Measurements from ENCODE around the gene HAPLN3.

Gene HAPLN3

DNA sequence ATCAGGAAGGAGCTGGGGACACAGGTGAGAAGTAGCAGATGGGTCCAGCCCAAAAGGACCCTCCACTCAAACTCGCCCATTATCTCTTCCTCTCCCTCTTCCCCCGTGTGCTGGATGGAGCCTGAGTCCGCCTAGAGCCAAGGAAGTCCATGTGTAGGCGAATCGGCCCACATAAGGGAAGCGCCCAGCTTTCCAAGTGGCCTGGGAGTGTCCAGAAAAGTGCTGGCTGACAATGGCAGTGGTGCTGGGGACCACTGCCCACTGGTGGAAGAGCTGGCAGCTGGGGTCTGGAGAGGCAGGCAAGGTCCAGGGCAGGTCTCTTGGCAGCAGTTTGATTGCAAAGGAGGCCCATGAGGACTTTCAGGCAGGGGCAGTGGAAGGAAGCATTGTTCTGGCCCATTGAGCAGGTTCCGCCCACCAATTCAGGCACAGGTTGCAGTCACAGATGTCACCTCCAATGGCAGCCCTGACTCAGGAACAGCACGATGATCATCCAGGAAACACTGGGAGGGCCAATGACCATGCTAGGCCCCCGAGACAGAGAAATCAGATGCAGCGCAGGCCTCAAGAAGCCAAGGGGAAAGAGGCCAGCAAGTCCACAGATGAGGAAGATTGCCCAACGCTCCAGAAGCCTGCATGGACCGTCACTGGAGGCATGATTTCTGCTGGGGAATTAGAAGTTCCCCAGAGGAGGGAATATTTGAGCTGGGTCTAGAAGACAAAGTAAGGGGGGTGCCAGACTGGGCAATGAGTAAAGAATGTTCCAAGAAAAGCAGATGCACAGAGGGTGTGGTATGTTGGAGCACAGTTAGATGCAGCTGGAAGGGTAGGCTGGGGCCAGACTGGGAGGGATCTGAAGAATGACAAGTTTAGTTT is 14.8 kb upstream of the HAPLN3 start:
- DNase-seq (ENCODE audit: low read depth) = no peak

DNA sequence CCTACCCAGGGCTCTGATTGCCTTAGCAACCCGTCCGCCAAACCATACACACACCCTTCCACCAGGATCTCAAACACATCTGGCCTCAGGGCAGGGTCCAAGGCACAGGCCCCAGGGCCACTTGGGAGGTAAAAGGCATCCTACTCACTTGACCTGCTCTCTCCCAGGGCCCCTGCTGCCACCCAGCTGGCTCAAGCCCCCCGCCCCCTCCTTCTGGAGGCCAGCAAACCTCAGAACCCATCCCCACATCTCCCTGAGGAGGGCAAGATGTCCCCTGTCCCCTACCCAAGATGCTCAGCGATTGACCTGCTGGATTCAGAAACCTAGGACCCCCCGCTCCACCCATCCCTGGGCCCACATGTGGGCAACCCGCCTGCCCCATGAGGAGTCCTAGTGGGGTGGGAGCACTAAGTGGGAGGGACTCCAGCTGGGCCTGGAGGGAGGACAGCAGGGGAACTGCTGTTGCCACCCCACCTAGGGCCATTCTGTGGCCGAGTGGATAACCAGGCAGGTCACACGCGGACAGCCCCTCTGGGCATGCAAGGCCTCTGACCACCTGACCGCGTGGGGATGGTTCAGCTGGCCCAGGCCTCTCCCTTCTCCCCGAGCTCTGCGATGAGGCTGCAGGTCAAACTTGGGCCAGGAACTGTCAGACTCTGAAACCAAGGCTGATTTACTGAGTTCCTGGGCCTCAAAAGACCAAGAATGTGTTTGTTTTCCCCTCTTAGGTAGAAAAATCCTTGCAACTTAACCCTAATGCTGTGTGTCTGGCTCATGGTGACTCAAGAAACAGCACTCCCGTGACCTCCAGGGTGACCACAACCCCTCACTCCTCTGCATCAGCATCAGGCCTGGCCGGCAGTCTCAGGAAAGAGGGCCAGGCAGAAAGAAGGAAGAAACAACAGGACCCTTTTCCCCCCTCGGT is 13.6 kb upstream of the HAPLN3 start:
- DNase-seq (ENCODE audit: low read depth) = no peak

DNA sequence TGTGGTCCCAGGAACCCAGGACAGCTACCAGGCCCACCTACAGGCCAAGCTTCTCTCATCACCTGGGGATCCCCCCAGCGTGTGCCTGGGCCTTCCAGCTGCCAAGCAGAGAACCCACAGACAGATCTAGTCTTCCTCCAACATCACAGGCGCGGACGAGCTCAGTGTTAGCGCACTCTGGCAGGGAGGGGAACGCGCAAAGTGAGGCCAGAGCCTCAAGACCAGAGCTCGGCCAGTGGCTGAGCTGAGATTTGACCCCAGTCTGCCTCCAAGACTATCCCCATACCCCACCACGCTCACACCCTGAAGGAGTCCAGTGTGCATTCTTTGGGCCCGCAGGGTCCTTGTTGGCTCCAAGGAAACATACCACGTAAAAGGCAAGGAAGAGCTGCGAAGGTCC is 12.8 kb upstream of the HAPLN3 start:
- no peak for DNase-seq (ENCODE audit: low read depth)

DNA sequence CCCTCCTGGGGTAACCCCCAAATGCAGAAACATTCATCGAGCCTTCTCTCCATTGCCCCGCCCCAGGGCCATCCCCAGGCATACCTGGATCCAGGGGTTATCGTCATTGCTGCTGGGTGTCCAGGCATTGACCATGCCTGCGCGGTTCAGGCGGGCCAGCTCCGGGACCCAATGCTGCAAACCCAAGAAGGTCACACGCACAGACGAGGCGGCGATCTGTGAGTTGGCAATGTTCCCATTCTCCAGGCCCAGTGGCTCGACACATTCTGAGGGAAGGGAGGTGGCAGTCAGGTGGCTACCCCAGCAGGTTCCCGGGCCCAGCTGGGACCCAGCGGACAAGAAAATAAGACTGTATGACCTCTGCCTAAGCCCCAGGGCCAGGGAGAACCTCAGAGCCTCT is 11.8 kb upstream of the HAPLN3 start:
- DNase-seq (ENCODE audit: low read depth) = no peak

DNA sequence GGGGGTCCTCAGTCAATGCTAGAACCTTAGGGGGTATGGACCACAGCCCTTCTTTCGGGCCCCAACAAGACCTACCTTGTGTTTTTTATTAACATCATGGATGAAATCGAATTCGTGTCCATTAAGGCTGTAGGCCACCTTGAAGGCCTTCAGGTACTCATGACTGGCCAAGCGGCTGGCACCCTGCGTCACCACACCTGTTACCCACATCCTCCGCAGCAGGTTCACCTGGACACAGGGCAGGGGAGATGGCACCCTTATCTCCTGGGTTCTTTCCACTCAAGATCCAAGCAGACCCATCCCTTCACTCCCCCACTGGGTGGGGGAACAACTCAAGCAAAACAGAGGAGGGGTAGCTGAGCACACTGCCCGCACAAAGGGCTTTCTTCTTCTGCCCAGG is 11.2 kb upstream of the HAPLN3 start:
- no peak for DNase-seq (ENCODE audit: low read depth)

DNA sequence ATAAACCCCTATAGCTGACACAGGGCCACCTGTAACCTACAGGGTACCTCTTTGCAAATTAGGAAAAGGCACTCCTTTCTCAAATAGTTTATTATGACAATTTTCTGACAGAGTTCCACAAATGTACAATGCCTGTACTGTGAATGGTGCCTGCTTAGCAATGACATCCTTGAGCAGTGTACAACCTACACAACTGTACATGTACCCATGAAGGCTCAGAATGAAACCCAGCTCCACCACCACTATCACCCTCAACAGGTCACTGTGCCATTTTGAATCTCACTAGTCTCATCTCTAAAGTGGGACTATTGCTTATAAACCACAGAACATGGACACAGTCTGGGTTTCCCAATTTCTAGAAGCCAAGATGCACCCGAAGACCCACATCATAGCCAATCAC is 10.8 kb upstream of the HAPLN3 start:
- no peak for DNase-seq (ENCODE audit: low read depth)

DNA sequence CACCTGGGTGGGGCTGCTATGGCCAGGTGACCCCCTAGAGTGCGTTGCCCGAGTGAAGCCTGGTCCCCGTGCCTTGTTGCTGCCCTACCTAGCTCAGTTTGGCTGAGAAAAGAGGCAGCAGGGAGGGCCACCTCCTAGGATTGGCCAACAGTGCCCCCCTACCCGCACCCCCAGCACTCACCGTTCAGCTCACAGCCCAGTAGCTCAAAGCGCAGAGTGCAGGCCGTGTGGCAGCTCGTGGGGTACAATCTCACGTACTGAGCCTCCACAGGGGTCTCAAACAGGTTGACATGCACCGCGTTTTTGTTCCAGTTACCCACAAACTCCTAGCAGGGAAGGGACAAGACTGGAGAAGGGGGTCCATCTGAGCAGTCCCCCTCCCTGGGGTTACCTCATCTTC is 10.2 kb upstream of the HAPLN3 start:
- no peak for DNase-seq (ENCODE audit: low read depth)

DNA sequence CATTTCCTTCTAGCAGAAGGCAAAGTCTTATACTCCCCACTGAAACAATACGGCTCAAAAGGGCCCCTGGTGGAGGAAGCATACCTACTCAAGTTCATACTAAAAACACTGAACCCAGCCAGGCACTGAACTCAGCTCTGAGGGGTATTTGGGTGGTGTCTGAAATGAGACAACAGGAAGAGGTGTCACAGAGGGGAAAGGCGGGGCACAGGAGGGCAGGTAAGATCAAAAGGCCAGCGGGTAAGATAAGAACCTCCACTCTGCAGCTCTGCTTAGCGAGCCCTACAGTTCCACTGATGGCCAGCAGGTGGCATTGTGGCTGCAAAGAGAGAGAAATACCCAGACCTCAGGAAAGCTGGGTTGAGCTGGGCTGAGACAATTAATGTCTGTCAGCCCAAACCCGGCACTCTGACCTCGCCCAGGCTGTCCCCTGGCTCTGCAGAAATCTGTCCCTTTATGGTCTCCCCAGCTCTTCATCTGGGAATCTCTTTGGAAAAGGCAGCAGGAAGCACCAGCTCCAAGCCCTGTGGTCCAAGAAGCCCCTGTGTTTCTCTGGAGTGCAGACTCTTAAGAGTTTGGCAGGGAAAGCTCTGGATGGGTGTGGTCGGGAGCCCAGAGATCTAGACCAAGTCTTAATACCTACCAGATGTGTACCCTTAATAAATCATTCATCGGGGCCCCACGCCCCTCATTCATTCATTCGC is 9.4 kb upstream of the HAPLN3 start:
- no peak for DNase-seq (ENCODE audit: low read depth)

DNA sequence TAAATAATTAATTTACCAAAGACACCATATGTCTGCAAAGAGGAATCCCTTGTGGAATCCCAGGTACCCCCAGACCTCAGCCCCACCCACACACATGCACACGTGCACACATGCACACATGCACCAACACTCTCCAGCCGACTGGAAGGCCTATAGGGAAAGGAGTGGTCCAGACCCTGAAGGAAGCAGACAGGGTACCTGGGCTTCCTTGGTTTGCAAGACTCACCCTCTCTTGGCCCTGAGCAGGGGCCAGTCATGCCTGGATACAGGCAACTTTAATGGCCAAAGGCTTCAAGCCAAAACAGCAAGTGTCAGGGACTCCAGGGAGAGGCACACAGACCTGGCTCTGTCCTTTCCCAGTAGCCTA is 8.9 kb upstream of the HAPLN3 start:
- DNase-seq (ENCODE audit: low read depth) = no peak

DNA sequence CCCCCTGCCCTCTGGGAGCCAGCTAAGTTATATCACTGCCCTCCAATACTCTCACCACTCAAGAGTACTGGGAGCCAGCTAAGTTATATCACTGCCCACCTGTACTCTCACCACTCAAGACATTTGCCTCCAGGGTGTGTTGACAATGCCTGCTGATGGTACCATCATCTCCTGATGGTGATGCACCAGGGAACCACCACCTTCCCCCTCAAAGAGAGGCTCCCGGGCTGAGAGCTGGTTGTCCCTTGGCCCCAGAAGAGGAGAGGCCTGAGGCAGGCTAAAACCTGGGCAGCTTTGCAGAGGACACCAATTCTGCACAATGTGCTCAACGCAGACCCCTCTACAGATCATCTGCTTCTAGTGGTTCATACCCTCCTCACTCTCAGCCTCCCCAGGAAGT is 7.5 kb upstream of the HAPLN3 start:
- DNase-seq (ENCODE audit: low read depth) = no peak

DNA sequence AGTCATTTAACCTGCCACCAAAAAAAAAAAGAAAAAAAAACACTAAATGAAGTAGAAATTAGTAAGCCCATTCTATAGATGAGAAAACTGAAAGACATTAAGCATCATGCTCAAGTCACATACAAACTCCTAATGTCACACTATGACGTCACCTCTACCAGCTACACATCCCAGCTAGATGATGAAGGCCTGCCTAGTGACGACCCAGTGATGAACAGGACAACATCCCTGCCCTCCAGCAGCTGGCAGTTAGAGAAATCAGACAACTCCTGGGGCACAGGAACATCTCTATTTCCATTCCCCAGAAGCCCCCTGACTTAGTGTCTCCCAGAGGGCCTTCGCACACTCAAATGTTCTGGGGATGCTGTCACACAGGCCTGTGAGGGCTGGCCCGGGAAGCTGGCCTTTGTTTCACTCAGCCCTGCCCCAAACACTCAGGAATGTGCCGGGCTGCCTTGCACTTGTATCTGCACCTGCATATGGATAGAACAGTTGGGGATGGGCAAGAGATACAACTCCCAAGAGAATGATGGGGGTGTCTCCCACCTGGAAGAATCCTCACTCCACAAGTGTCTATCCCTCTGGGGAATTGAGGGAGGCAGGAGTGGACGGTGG is 7.0 kb upstream of the HAPLN3 start:
- DNase-seq (ENCODE audit: low read depth) = no peak

DNA sequence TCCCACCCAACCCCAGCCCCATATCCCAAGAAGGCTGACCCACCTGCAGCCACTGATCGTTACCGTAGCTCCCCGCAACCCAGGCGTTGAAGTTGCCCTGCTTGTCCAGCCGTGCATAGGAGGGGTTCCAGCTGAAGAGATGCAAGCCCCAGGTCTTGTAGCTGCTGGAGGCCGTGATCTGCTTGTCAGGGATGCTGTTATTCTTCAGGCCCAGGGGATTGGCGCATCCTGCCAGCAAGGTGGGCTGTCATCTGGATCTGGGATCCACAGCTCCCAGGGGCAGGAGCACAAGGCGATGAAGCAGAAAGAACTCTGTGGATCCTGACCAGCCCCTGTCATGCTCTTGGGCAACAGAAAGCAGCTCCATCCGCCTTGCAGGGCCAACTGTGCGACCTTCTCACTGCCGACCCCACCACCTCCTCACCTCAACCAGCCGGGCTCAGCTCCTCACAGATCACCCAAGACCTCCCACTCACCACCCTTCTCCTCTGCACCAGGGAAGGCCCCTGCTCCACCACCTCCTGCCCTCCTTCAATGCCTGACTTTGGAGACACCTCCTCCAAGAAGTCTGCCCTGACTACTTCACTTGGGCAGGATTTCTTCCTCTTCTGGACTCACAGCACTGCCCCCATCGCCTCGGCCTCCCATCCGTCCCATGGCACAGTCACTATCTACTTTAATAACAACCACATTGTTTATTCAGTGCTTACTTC is 6.3 kb upstream of the HAPLN3 start:
- no peak for DNase-seq (ENCODE audit: low read depth)

DNA sequence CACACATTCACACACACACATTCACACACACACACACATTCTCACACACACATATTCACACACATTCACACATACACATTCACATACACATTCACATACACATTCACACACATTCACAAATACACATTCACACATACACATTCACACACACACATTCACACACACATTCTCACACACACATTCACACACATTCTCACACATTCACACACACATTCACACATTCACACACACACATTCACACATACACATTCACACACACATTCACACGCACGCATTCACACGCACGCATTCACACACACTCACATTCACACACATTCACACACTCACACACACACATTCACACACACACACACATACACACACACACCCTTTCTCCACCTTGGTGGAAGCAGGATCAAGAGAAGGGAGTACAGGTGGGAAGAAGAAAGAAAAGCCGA is 5.7 kb upstream of the HAPLN3 start:
- DNase-seq (ENCODE audit: low read depth) = no peak

DNA sequence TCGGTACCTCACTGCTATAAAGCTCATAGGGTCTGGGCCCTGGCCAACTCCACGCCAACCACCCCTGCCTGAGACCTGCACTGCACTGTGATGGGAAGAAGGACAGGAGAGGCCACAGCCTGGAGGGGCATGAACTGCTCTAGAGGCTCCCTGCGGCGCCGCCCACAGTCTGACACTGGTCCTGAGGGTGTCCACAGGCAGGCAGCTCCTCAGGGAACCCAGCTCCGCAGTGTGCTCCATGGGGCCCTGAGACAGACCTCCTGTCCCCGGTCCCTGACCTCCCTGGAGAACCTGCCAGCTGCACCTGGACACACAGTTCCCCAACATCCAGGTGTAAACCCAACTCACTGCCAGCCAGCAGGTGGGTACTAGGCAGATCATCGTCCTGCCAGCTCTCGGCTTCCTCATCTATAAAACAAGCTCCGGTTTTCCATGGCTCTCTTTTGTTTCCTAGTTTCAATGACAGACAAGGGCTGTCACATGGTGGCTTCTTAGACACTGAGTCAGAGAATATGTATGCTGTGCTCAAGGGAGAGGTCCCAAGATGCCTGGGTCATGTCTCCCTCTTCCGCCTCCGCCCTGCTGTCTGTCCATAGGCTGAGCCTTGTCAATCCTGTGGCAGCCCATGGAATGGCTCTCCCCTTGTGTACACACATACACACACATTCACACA is 5.1 kb upstream of the HAPLN3 start:
- DNase-seq (ENCODE audit: low read depth) = no peak

DNA sequence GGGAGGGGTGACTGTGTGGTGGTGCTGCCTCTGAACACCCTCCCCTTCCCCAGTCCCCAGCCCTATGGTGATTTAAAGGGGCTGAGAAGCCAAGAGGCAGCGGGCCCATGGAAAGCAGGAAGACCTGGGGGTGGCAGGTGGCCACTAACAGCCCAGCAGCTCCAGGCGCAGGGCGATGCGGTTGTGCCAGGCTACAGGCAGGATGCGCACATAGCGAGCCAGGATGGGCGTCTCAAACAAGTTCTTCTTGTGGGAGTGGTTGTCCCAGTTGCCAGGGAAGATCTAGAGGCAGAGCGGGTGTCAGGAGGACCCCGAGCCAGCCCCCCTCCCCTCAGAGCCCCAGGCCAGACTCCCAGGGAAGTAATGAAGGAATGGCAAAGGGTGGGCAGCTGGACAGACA is 3.9 kb upstream of the HAPLN3 start:
- no peak for DNase-seq (ENCODE audit: low read depth)

DNA sequence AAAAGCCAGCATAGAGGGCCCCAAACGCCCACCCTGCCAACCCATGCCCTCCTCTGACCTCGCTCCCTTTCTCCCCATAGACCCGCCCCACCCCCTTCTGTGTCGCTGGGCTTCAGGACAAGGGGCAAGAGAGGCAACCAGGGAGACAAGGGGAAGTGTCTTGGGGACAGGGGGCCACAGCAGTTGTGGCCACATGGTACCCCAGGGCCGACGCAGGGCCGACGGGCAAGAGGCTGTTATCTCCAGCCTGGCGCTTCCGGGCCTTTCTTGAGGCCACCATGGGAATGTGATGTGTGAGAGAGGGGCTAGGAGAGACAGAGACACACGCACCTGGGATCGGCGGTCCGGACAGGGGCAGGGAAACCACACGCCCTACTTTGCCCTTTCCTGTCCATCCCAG is 3.4 kb upstream of the HAPLN3 start:
- no peak for DNase-seq (ENCODE audit: low read depth)

DNA sequence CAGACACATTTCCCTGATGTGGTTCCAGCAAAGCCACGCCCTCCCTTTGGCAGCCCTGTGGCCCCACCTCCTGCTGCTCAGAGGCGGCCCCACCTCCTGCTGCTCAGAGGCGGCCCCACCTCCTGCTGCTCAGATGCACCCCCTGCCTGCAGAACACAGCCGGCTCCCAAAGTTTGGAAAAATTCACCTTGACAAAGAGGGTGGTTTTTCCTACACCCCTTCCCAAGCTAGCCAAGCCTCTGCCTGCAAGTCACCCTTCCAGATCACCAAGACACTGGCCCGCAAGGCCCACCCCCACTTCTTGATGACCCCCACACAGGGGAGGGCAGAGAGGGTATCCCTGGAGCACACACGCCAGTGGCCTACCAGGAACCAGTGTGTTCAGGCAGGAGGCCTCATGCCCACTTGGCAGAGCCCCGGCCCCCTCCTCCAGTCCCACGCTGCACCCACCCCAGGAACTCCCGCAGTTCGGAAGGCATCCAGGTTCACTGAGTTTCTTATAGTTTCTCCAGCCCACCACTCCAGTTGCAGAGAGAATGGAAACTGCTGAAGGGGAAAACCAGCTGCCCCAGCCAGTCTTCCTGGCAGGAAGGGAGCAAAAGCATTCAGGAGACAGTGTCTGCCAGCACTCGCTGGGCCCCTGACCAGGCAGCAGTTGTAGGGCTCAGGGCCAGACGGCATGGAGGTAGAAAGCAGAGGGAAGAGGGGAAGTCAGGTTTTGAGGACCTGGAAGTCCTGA is 2.3 kb upstream of the HAPLN3 start:
- DNase-seq (ENCODE audit: low read depth) = no peak

DNA sequence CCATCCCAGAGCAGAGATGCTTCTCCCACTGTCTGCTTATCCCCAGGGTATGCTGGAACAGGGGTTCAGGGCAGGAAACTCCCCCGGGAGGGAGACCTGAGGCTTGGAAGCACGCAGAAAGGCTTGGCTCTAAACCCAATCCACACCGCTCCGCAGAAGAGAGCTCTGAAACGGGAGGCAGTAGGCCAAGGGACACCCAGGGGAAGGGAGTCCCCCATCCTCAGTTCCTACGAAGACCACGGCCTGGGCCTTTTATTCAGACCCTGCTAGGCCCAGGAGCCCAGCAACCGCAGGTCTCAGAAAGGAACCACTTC is 1.8 kb upstream of the HAPLN3 start:
- no peak for DNase-seq (ENCODE audit: low read depth)

DNA sequence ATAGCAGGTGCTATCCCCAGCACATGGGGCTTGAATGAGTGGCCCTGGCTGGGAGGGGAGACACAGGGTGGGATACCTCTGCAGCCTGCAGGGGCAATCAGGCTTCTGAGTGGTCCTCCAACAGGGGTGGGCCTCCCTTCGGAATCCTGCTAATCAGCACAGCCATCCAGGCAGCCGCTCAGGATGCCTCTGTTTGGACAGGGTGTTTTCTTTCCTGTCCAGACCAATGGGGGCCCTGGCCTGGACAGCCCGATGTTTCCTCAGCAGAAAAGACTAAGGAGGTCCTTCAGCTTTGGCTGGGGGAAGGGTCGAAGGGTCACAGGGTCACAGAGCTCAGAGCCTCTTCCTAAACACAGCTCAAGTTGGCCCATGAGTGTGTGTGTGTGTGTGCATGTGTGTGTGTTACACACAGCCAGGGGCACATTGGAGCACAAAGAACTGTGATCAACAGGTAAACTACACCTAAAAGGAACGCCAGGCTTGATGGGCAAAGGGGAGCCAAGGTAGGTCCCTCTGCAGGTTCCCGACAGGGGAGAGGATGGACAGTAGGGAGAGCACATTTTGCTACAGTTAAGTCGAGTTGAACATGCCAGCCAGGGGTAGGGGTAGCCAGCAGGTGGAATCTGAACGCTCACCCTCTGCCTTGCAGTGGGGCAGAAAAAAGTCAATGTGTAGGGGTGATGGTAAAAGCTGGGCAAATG is 1.1 kb upstream of the HAPLN3 start:
- no peak for DNase-seq (ENCODE audit: low read depth)

DNA sequence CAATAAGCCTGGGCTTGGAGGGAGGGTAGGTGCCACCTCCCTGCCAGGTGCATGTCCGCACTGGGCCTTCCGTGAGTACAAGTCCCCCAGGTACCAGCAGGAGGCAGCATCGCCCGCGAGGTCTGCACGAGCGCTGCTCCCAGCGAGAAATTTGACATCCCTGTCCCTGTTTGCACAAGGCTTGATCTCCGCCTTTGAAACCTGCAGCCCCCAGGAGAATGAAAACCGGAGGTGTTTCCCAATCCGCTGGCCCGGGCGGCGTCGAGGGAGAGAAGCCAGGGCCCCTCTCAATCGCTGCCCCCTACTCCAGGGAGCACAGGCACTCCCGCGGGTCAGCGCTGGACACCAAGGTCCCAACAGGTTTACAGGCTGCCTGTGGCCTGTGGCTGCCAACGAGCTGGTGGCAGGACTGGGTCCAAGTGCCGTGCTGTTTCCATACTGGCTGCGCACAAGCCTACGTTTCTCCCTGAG is 961 bp downstream of the HAPLN3 start:
- DNase-seq (ENCODE audit: low read depth) = no peak
